ENCODE data around the gene PCNX1.
"Not testable (repeated sequence)": the region's sequence is repeated elsewhere in the genome, so short reads cannot be mapped to it uniquely, and the experiment has no call there.

The PCNX1 gene

DNA sequence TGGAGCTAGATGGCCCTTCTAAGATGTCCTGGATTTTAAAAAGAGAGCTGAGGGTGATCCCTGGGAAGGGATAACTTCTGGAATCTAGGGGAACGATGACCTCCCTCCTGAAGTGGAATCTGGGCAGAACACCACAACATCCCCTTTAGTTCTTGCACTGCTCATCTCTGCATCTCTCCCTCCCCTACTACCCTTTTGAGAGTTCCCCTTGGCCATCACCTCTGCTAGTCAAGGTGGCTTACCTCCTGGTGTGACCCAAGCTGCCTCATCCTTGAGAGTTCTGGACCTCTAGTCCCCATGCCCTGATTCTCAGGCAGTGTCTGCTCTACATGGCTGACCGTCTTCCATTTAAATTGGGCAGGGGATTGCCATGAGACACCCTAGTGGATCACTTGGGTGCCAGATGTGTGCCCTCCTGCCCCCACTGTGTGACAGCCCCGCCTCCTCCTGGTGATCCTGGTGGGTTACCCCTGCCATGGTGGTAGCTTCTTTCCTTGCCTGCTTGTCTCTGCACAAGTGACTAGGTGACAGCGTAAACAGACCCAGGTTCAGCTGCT, 216.4 kb downstream of the PCNX1 start:
- no peak overlapping the region for H3K4me3 ChIP-seq (ENCODE audit: low read depth, low read length)
- peaks cover 2% of the 10 kb centered on the region for H3K9me3 ChIP-seq (ENCODE audit: control insufficient read depth, insufficient read depth, low read length)
- H3K9ac ChIP-seq (ENCODE audit: low read depth, low read length), result no peak overlapping the region
- no peaks in the 10 kb centered on the region for H3K4me1 ChIP-seq (ENCODE audit: control insufficient read depth, insufficient read depth, low read length)
- no peaks in the 10 kb centered on the region for H3K36me3 ChIP-seq (ENCODE audit: control insufficient read depth, insufficient read depth, low read length)
- H3K27me3 ChIP-seq (ENCODE audit: control insufficient read depth, insufficient read depth, low read length), result no peaks in the 10 kb centered on the region

DNA sequence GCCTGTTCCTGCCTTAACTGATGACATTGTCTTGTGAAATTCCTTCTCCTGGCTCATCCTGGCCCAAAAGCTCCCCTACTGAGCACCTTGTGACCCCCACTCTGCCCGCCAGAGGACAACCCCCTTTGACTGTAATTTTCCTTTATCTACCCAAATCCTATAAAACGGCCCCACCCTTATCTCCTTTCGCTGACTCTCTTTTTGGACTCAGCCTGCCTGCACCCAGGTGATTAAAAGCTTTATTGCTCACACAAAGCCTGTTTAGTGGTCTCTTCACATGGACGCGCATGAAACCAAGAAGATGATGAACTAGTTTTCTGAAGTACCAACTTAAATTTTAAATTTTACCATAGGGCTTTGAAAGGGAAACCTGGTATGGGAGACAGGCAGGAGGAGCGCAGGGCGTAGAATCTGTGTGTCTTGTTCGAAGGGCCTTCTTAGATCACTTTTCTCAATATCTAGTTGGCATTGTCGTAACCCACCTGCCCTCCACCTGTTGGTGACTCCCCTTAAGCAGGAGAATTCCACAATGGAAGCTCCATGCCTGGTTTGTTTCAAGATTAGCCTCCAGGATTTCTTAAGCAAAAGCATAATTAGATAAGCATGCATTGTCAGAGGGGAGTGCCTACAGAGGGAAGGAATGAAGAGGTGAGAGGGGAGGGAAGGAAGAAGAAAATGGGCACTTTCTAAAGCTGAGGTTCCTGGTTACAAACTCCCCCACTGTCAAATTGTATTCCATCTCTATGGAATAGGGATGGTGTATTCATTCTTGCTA, 222.6 kb downstream of the PCNX1 start:
- not testable (repeated sequence) for H3K27me3 ChIP-seq (ENCODE audit: control insufficient read depth, insufficient read depth, low read length); H3K9ac ChIP-seq (ENCODE audit: low read depth, low read length); H3K4me1 ChIP-seq (ENCODE audit: control insufficient read depth, insufficient read depth, low read length); H3K4me3 ChIP-seq (ENCODE audit: low read depth, low read length); H3K9me3 ChIP-seq (ENCODE audit: control insufficient read depth, insufficient read depth, low read length); H3K36me3 ChIP-seq (ENCODE audit: control insufficient read depth, insufficient read depth, low read length)

DNA sequence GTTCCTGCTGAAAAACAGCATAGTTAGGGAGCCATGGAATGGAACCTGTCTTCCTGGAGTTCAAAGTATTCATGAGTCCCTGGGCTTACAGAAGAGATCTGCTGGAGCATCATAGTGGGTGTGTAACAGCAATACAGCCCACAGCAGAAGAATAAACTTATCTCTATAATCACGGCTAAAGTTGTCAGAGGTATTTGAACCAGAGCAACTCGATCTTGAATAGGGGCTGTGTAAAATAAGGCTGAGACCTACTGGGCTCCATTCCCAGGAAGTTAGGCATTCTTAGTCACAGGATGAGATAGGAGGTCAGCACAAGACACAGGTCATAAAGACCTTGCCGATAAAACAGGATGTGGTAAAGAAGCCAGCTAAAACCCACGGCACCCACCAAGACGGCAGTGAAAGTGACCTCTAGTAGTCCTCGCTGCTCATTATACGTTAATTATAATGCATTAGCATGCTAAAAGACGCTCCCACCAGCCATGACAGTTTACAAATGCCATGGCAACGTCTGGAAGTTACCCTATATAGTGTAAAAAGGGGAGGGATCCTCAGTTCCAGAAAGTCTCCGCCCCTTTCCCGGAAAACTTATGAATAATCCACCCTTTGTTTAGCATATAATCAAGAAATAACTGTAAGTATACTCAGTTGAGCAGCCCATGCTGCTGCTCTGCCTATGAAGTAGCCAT, 223.4 kb downstream of the PCNX1 start:
- Histone ChIP-seq H3K36me3 (ENCODE audit: control insufficient read depth, insufficient read depth, low read length) (no peaks in the 10 kb centered on the region), H3K9me3 (ENCODE audit: control insufficient read depth, insufficient read depth, low read length) (no peaks in the 10 kb centered on the region), H3K4me3 (ENCODE audit: low read depth, low read length) (no peak overlapping the region), H3K27me3 (ENCODE audit: control insufficient read depth, insufficient read depth, low read length) (no peaks in the 10 kb centered on the region), H3K9ac (ENCODE audit: low read depth, low read length) (no peak overlapping the region), H3K4me1 (ENCODE audit: control insufficient read depth, insufficient read depth, low read length) (peaks cover 4% of the 10 kb centered on the region)

DNA sequence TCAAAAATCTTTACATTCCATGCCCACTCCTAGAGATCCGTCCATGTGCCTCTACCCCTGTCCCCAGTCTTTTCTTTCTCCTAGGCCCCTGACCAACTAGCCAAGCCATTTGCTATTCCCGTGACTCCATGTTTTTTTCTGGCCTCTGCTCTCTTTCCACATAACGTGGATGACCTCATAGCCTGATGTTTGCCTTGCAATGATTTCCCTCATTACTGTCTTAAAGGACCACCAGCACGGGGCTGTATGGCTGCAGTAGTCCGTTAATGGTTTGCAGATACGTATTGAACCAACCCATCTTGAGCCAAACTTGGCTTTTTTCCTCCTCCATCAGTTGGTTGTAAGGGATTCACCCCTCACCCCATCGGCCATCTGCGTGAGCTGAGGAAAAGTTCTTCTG, 226.0 kb downstream of the PCNX1 start:
- H3K4me3 ChIP-seq (ENCODE audit: low read depth, low read length), result no peak overlapping the region
- peaks cover 4% of the 10 kb centered on the region for H3K4me1 ChIP-seq (ENCODE audit: control insufficient read depth, insufficient read depth, low read length)
- no peaks in the 10 kb centered on the region for H3K27me3 ChIP-seq (ENCODE audit: control insufficient read depth, insufficient read depth, low read length)

DNA sequence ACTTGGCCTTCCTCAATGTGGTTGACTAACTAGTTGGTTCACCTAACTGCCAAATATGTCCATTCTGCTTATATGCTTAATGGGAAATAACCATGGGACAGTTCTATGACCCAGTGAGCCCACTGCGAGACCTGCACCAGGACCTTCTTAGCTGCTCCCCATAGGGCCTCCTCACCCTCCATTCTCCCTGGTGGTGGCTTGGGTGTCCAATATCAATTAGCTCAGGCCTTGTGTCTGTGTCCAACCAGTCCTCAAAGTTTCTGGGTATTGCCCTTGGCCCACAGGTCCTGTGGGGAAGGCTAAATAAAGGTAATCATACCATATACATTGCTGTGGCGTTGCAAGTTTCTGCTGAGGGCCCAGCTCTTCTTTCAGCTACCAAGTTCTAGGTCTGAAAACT, 228.2 kb downstream of the PCNX1 start:
- Histone ChIP-seq H3K36me3 (ENCODE audit: control insufficient read depth, insufficient read depth, low read length) (no peaks in the 10 kb centered on the region), H3K4me3 (ENCODE audit: low read depth, low read length) (no peak overlapping the region), H3K9me3 (ENCODE audit: control insufficient read depth, insufficient read depth, low read length) (no peaks in the 10 kb centered on the region)

More for the DNA sequence above, 226.0 kb downstream of the PCNX1 start:
- H3K9me3 ChIP-seq (ENCODE audit: control insufficient read depth, insufficient read depth, low read length), result no peaks in the 10 kb centered on the region
- H3K36me3 ChIP-seq (ENCODE audit: control insufficient read depth, insufficient read depth, low read length), result no peaks in the 10 kb centered on the region
- H3K9ac ChIP-seq (ENCODE audit: low read depth, low read length), result no peak overlapping the region

DNA sequence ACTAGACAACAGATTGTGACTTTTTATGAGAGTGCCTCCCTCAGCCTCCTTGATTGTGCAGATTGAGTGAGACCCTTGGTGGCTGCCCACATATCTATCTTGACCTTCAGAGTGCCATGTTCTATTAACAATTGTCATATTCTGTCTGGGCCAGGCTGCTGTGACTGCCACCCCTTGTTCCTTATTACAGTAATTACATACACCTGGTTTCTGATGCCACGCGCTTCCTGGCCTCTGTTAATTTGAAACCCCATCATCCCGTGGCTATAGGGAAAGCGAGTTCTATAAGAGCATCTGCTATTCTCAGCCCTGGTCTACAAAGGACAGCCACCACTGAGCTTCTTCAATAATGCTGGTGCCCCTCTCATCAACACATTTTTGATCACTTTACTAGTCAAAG, 228.7 kb downstream of the PCNX1 start:
- Histone ChIP-seq H3K9ac (ENCODE audit: low read depth, low read length) (no peak overlapping the region), H3K27me3 (ENCODE audit: control insufficient read depth, insufficient read depth, low read length) (no peaks in the 10 kb centered on the region), H3K4me3 (ENCODE audit: low read depth, low read length) (no peak overlapping the region), H3K4me1 (ENCODE audit: control insufficient read depth, insufficient read depth, low read length) (no peaks in the 10 kb centered on the region), H3K36me3 (ENCODE audit: control insufficient read depth, insufficient read depth, low read length) (no peaks in the 10 kb centered on the region), H3K9me3 (ENCODE audit: control insufficient read depth, insufficient read depth, low read length) (no peaks in the 10 kb centered on the region)

More for the DNA sequence above, 228.2 kb downstream of the PCNX1 start:
- H3K27me3 ChIP-seq (ENCODE audit: control insufficient read depth, insufficient read depth, low read length), result no peaks in the 10 kb centered on the region
- H3K4me1 ChIP-seq (ENCODE audit: control insufficient read depth, insufficient read depth, low read length), result no peaks in the 10 kb centered on the region
- no peak overlapping the region for H3K9ac ChIP-seq (ENCODE audit: low read depth, low read length)

DNA sequence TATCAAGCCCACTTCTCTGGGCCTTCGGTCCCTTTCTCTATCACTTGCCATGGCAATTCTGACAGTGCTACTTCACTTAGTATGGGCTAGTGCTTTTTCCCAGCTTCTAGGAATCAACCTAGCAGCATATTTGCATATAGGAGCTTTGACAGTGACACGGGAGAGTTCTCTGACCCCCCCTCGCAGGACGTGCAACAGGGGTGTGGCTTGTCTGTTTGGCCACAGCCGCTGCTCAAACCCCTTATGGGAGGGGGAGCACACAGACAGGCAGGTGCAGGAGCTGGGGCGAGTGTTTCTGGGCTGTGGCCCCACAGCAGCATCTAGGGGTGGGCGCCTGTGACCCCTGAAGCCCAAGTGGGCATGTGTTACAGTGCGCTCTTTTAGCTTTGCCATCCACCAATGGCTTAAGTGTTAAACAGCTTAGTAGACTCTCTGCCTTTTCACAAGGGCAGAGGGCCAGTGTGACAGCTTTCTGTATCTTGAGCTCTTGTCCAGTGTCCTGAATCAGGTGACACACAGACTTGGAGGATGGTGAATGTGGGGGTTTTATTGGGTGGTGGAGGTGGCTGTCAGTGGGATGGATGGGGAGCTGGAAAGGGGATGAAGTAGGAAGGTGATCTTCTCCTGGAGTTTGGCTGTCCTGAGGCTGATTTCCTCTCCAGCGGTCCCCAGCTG, 229.3 kb downstream of the PCNX1 start:
- Histone ChIP-seq H3K4me3 (ENCODE audit: low read depth, low read length) (no peak overlapping the region), H3K4me1 (ENCODE audit: control insufficient read depth, insufficient read depth, low read length) (no peaks in the 10 kb centered on the region), H3K36me3 (ENCODE audit: control insufficient read depth, insufficient read depth, low read length) (no peaks in the 10 kb centered on the region), H3K27me3 (ENCODE audit: control insufficient read depth, insufficient read depth, low read length) (no peaks in the 10 kb centered on the region), H3K9ac (ENCODE audit: low read depth, low read length) (no peak overlapping the region), H3K9me3 (ENCODE audit: control insufficient read depth, insufficient read depth, low read length) (no peaks in the 10 kb centered on the region)

DNA sequence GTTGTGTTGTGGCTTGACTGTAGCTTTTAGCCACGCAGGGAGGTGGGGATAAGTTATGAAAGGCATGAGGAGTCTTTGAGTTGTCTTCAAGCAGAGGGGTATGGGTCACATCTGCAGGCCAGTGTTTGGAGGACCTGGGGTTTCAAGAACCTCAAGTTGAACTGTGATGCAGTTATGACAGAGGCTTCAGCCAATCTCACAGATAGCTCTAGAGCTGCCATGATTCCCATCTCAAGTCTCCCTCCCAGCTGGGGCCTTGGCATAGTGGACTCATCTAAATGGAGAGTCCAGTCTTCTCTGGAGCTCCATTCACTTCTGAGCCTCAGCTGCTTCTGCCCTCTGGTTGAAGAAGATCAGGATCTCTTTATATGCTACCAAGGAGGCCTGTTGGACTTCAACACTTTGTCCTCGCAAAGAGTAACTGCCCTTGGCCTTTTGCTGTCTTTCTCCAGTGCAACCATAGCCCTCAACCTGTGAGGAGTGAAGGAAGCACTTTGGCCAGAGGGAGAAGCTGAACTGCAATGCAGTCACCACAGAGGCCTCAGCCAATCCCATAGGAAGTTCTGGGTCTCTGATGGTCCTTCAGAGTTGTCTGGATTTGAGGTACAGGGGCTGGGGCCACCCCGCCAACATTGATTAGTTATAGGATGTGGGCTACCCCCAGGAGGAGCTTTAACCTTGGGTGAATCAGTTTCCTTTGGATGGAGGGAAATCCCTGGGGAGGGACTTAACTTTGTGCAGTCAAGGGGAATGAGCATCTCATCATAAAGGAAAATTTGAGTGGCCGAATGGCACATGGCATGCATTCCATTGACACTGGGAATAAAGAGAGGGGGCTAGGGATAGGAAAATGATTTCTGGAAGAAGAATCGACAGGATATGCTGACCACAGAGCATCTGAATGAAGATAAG, 230.5 kb downstream of the PCNX1 start:
- no peak overlapping the region for H3K4me3 ChIP-seq (ENCODE audit: low read depth, low read length)

DNA sequence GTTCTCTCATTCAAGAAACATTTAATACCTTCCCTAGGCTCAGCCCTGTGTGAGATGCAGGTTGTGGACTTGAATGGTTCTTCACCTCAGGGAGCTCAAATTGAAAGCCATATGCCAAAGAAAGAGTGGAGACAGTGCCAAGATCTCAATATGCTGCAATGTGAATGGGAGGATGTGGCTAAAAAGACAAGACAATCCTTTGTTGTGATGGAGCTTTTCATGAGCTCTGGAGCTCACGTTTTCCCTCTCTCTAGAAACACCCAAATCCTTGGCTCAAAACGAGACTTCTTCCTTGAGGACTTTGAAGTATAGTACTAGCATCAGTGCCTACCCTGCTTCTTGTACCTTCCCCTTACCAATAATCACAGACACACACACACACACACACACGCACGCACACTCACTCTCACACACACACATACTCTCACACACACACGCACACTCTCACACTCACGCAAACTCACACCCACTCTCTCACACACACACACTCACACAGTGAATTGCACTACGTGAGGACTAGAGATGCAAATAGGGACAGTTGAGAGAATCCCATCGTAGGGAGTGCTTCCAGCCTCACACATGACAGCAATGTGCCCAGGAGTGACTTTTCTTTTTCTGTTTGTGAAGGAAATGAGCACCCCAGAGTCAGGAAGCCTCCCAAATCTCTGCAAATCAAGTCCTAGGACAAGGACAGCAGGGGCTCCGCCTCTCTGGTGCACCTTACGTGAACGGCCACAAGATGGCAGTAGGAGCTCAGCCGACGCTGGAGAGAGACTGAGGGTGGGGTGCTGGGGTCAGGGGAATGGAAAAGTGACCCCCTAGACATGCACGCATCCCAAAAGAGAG, 231.4 kb downstream of the PCNX1 start:
- Histone ChIP-seq H3K9me3 (ENCODE audit: control insufficient read depth, insufficient read depth, low read length) (no peaks in the 10 kb centered on the region), H3K27me3 (ENCODE audit: control insufficient read depth, insufficient read depth, low read length) (no peaks in the 10 kb centered on the region), H3K9ac (ENCODE audit: low read depth, low read length) (no peak overlapping the region), H3K36me3 (ENCODE audit: control insufficient read depth, insufficient read depth, low read length) (no peaks in the 10 kb centered on the region), H3K4me3 (ENCODE audit: low read depth, low read length) (no peak overlapping the region), H3K4me1 (ENCODE audit: control insufficient read depth, insufficient read depth, low read length) (peaks cover 4% of the 10 kb centered on the region)

More for the DNA sequence above, 230.5 kb downstream of the PCNX1 start:
- Histone ChIP-seq H3K9me3 (ENCODE audit: control insufficient read depth, insufficient read depth, low read length) (no peaks in the 10 kb centered on the region), H3K27me3 (ENCODE audit: control insufficient read depth, insufficient read depth, low read length) (no peaks in the 10 kb centered on the region), H3K9ac (ENCODE audit: low read depth, low read length) (no peak overlapping the region), H3K36me3 (ENCODE audit: control insufficient read depth, insufficient read depth, low read length) (no peaks in the 10 kb centered on the region), H3K4me1 (ENCODE audit: control insufficient read depth, insufficient read depth, low read length) (no peaks in the 10 kb centered on the region)

DNA sequence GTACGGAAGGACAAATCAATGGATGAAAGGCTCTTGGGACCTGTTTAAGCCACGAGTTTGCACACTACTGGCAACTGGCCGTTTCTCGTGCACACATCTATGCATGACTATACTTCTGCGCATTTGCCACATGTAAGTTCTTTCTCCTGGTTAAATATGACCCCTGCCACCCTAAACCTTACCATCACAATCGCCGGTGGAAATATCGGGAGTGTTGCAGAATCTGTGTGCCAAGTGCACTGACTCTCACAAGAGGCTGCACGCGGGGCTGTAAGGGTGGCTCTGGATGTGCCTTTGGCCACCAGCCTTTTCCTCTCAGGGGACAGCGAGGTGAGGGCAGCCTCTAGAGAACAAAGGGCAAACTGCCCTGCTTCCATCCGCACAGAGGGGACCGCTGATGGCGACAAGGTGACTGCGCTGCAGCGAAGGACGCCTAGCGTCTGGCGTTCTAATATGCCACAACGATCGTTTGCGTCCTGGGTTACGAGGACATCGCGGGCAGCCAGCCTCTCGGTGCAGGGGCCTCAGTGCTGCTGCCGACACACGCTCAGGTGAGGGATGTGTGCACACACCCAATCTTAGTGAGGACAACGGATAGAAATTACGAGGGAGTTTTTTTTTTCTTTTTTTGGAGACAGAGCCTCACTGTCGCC, 232.2 kb downstream of the PCNX1 start:
- H3K9me3 ChIP-seq (ENCODE audit: control insufficient read depth, insufficient read depth, low read length), result no peaks in the 10 kb centered on the region
- H3K36me3 ChIP-seq (ENCODE audit: control insufficient read depth, insufficient read depth, low read length), result no peaks in the 10 kb centered on the region
- H3K9ac ChIP-seq (ENCODE audit: low read depth, low read length), result no peak overlapping the region
- H3K4me3 ChIP-seq (ENCODE audit: low read depth, low read length), result no peak overlapping the region
- no peaks in the 10 kb centered on the region for H3K27me3 ChIP-seq (ENCODE audit: control insufficient read depth, insufficient read depth, low read length)
- peaks cover 4% of the 10 kb centered on the region for H3K4me1 ChIP-seq (ENCODE audit: control insufficient read depth, insufficient read depth, low read length)
